Endothelial cell of hepatic sinusoid (primary cell): Measurements from ENCODE around the gene DENND1B.
"Not testable (repeated sequence)": the region's sequence is repeated elsewhere in the genome, so short reads cannot be mapped to it uniquely, and the experiment has no call there.

ENCODE experiments used
- in situ Hi-C: cut with HindIII; loops from 2 replicates; pipeline ENCODE4 v1.10.0; 2017; ENCODE audit warnings: low sequenced_read_pairs

Gene DENND1B

DNA sequence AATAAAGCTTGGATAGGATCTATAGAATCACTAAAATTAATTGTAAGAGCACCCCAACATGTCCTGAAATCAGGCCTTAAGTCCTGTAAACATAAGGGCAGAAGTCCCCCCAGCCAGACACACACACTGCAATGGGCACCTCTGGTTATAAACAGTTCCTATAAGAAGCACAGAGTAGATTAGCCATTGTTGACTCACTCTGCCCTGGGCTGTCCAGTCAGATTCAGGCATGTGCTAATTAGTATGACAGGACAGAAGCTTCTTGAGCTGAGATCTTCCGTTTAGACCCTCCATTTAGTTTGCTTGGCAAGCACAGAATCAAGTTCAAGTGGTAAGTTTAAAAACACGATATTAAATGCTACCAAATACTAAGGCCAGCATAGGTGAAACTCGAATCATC is 11.8 kb upstream of the DENND1B start:
- in situ Hi-C loops = no loop called here

DNA sequence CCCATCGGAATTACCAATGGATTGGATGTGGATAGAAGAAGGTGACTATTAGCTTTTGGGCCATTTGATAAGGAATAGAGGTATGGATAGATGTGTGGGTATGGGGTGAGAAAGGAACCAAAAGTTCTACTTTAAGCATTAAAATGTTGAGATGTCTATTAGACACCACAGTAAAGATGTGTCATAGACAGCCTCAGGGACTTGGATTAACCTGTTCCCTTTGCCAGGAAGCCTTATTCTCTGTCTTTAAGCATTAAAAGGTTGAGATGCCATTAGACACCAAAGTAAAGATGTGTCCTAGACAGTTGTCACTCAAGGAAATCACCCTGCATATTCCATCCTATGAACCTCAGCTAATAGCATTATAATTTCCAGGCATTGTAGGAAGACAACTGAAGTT is 11.0 kb upstream of the DENND1B start:
- in situ Hi-C loops = no loop called here

DNA sequence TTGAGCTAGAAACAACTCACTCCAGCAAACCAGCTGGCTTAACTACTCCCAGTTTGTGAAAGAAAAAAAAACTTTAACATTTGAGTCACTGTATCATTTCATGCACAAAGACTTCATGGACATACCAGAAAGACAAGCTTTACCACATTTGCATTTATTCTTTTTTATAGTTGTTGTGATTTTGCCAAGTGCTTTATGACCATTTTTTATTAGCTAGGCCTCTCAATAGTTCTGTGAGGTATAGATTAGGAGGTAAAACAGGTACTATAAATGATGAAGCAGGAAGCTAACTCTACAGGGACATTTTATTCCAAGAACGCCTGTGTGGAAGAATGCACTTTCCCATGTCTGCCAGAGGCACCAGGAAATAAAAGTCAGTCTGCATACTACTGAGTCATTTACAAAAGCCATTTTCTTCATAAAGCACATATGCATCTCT is 8.2 kb upstream of the DENND1B start:
- in situ Hi-C loops = no loop called here

DNA sequence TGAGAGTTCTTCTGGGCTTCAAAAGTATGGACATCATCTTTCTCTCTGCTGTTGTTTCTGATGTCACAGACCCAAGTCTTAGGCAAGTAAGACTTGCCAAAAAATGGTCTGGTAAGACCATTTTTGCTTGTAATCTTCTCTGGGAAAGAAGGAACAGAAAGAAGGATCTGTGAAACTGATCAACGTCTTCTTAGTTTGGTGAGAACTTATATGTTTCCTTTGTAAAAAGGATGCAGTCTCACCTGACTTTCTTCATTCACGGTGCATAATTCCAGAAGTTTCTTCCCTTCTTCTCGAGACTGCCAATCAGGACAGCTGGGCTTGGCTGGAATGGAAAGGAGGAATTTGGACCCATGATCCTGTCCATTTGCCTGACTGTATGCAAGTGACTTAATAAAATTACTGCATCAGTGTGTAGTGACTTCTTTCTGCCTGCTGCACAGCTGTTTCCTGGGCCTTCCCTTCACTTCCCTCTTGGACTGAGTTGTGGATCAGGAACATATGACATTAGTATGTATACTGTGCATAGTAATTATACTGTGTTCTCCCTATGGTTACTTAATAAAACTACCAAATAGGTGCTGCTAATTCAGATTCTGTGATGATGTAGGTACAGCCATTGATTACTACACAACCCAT is 7.6 kb upstream of the DENND1B start:
- in situ Hi-C loops = no loop called here

DNA sequence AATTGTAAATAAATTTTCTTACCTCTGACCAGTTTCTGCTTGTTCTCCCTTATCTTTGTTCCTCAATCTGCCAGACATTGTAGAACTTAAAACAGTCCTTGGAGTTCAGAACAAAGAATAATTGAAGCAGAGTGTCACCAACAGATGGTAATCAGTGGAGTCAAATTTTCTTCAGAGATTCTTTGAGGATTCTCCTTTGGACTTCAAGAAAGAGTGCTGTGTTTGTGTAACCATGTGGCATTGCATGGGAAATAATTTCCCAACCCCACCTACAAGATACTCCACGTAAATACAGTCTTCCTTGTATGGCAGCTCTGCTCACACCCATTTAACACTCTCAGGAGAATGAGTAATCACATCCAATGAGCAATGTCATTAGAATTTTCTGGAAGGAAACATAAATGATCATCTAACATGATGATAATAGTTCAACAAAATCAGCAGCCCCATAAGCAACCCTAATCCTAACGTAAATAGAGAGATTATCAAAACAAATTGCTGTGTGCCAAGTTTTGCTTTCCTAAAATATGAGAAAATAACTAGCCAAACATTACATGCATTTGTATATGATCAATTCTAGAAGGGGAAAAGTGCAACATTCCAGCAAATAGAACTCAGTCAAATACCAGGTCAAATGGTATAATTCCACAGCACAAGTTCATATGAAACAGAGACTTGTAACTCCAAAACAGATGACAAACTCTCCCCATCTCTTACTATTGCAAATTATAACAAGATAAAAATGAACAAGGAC is 6.9 kb upstream of the DENND1B start:
- in situ Hi-C loops = no loop called here

DNA sequence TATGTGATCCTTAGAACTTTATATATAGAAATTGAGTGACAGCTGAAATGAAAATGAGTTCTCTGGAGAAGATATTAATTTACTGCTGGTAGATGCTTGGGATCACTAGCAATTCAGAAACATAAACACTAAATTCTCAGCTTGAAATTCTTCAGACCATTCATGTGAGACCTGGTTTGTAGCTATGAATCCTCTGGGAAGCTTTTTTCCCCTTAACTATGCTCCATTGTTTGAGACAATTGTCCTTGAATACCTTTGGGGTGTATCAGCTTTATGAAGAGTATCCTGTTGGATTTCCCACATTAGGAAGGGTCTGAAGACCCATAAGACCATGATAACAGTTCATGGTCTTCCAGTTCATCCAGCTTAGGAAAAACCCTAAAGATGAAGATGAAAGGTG is 4.6 kb upstream of the DENND1B start:
- in situ Hi-C loops = no loop called here

DNA sequence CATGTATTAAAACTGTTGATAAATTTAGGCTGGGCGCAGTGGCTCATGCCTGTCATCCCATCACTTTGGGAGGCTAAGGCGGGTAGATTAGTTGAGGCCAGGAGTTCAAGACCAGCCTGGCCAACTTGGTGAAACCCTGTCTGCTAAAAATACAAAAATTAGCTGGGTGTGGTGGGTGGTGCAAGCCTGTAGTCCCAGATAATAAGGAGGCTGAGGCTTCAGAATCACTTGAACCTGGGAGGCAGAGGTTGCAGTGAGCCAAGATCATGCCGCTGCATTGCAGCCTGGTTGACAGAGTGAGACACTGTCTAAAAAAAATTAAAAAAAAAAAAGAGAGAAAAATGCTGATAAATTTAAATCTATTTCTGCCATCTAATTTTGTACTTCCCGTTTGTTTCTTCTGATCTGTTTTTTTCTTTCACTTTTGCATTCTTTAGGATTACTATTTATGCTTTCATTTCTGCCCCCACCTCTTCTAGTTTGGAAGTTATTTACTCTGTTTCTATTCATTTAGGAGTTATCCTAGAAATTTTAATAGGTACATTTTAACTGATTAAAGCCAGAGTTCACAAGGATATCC is 3.2 kb upstream of the DENND1B start:
- in situ Hi-C loops = no loop called here

DNA sequence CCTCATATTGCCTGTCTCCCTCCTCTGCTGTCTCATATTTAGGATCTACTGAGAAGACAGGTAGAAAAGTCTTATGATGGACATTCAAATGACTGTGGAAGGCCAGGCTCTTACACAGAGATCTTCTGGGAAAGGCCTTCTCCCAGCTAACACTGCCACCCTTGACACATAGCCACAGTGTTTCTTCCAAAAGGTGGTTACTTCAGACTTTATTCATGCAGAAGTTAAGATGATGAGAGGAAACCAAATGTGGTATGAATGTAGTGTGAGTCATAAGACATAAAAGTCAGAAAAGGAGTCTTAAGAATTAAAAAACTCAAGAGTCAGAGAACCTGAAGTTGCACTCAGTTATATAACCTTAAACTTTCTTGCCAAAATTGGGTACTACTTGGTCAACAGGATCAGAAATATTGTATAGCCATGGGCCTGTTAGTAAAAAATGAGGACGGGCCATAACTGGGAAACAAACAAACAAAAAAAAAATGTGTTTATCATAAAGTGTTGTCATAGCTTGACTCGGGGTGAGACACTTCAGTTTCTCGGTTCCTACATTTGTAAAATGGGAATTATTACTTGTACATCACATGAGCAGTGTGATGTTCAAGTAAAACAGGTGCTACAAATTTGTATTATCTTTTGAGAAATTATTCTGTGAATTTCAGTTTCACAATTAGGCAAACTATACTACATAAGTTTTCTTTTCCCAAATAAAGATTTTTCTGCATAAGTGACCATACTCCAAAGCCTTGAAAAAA is 1.2 kb upstream of the DENND1B start:
- in situ Hi-C loops = no loop called here

DNA sequence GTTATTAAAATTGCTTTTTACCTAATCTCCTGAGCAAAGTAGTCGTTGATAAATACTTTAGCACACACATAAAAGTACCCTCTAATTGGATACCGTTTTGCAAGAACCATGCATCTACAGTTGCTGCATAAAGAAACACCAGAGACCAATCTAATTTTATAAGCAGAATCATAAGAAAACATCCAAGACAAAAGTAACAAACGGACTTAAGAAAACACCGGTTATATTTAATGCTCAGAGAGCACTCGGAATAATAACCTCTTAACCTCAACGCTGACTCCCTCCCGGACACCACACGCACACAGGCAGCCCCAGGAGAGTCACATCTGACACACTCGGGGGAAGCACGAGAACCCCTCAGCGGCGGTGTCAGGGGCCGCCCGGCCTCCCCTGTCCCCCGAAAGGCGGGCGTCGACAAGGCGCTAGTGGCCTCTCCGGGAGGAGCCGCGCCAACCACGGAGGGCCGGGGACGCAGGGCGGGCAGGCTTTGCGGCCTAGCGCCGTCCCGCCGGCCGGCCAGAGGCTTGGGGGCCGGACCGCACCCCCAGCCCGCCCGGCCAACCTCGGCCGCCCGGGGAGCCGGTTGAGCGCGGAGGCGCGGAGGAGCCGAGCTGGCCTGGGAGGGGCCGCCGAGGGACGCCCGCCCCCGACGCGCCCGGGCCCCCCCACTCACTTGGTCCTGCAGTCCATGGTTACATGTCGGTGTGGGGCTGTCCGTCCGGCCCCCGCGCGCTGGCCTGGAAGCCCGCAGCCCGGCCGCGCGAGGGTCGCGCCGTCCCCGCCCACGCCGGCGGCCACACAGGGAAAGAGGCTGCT is 606 bp downstream of the DENND1B start:
- in situ Hi-C loops = no loop called here

DNA sequence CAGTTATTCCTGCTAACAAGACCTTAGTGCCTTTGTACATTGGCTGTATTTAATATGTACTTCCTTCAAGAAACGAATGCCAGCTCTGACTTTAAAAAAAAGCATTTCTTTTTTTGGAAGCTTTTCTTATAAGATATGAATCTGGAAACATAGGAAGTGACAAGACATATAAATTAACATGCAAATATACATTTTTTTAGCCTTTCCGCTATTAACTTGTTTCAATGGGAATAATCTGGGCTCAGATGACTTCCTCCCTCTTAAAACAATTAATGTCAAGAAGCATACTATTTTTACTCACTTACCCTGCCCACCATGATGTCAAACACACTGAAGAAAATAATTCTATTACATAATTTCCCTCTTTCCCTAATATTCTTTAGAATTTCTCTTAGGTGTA is 1.4 kb downstream of the DENND1B start:
- in situ Hi-C loops = no loop called here

DNA sequence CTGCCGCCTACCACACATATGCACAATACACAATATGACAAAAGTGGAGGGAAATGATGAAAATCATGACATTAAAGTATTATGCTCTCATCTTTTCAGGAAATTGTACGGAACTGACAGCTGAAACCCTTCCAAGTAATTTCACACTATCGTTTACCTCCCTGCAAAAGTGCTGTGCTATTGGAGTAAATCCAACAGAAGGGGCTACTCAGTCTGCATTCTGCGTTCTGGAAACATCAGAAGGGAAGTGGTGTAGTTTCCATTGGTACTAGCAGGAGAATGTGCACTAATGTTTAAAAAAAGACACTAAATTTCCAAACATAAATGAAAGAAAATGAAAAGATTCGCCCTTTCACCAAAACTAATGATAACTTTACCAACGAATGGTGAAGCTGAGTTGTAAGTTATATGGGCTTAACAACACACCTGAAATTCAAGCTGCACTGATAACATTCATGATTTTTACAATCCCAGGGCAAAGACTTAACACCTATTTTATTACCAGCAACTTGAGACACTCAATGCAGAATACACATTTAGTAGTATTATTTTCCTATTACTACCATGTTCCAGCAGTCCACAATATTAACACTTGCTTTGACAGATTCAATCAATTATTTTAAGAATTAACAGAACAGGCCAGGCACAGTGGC is 3.2 kb downstream of the DENND1B start:
- in situ Hi-C loops = no loop called here

DNA sequence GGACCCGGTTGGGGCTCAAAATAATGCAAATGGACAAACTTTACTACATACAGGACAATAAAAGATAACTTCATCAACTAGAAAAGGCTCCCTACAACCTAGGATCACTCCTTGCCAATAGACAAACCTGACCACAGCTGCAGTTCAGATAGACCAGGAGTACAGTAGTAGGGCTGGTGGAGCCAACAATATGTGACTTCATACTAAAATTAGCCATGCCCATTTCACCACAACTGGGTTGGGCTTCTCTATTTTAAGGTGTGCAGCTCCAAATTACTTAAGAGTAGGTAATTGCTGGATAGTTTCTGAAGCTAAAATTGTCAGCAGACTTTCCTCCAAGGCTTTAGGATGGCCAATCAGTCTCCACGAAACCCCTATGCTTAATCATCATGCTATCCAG is 3.9 kb downstream of the DENND1B start:
- in situ Hi-C loops = no loop called here

DNA sequence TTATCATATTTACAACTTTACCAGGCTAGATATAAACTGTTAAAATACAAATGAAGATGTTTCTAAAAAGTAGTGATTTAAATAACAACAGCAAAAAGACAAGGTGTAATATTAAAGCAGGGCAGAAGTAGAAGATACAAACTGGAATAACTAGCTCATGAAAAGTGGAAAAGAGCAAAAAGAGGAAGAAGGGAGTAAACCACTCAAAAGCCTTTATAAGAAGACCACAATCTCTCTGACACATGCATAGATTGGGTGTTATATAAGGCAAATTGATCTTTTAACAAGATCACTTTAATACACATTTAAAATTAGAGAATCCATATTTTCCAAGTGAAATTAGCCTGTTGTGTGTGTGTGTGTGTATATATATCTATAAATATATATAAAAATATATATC is 5.0 kb downstream of the DENND1B start:
- in situ Hi-C loops = no loop called here

DNA sequence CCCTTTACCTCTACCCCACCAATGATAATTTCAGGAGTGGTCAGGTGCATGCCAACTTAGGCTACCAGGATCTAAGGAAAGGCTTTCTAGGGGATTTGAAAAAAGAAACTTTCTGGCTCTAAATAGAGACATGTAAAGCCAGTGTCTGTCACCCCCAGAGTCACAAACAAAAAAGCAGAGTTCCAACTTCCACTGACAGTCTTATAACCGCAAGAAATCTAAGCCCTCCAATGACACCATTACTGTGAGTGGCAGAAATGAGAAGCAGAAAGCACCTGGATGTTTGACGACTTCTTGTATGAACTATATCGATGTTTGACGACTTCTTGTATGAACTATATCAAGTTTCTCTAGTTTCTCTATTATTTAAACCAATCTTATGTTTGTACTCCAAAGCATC is 6.0 kb downstream of the DENND1B start:
- in situ Hi-C loops = no loop called here

DNA sequence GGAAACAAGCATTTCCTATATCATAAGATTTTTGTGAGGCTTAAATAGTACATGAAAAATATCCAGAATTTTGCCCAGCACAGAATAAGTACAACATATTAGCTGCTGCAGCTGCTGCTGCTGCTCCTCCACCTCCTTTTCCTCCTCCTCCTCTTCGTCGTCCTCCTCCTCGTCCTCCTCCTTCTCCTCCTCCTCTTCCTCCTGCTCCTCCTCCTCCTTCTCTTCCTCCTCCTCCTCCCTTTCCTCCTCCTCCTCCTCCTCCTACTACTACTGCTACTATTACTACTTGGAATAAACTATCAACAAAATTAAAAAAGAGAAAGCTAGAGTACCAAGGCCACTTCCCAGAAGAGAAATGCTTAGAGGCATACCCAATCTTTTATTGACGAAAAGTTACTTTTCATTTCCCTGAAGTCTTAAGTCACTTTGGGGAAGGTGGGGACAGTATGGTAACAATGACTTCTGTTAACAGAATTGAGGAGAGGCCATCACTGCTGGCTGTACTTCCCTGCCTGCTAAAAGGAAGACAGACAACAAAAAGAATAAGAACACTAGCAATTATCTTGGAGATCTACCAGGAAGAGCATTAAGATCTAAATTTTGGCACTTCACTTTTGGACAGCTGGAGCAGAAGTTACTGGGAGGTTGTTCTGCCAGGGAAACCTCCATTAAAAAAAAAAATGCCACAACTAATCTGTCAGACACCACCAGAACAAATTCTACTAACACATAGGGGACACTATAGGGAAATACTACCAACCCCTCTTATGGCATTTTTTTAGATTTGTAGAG is 7.1 kb downstream of the DENND1B start:
- in situ Hi-C loops = no loop called here

DNA sequence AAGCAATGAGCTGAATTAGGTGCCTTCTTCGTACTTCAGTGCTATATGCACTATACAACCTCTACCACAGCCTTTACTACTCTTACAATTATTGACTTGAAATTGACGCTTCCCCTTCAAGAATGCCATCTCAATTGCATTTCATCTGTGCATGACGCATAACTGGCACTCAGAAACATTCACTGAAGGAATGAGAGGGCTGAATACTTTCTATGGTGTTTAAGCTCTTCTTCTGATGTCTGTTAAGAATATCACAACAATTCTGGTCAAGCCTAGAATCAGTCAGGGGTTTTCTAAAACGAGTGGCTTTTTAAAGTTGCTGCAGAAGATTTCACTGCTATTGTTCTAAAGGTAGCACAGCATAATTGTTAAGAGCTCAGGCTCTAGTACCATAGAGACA is 11.5 kb downstream of the DENND1B start:
- in situ Hi-C loops = no loop called here

DNA sequence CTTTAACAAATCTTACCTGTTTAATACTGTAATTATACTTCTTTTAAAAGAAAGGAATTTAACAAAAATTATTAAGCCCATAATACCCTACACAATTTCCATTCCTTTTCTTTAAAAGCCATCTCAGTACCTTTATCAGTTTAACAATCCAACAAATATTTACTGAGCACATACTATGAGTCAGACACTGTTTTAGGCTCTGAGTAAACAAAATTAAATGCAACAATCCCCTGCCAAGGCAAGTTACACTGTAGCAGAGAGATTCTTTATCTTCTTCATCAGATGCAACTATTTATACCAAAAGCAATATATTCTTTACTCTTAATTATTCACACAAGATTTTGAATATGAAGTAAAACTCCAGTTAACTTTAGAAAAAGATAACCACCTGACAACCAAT is 12.0 kb downstream of the DENND1B start:
- in situ Hi-C loops = no loop called here

DNA sequence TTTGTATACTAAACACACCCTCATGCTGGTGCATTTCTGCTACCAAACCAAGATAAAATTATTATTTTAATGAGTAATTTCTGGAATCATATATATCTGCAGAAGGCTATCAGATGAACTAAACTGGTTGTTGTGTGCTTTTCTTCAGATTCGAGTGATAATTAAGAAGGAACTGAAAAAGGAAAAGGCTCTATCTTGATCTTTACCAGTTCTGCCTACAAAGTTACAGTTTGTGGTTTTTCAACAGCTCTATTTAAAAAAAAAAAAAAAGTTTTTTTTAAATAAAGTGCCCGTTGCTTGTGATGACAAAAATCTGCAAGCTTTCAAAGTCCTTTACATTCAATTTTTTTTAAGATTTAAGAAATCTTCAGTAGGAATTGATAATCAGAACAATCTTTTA is 13.6 kb downstream of the DENND1B start:
- in situ Hi-C loops = no loop called here

DNA sequence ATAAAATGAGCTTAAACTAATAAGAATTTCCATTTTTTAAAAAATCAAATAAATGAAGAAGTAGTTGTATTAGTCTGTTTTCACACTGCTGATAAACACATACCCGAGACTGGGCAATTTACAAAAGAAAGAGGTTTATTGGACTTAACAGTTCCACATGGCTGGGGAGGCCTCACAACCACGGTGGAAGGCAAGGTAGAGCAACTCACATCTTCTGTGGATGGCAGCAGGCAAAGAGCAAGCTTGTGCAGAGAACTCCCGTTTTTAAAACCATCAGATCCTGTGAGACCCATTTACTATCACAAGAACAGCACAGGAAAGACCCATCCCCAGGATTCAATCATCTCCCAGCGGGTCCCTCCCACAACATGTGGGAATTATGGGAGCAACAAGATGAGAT is 19.7 kb downstream of the DENND1B start:
- in situ Hi-C loops = not testable (repeated sequence)
